ENCODE measurements around the gene GPHA2.

GPHA2 gene

DNA sequence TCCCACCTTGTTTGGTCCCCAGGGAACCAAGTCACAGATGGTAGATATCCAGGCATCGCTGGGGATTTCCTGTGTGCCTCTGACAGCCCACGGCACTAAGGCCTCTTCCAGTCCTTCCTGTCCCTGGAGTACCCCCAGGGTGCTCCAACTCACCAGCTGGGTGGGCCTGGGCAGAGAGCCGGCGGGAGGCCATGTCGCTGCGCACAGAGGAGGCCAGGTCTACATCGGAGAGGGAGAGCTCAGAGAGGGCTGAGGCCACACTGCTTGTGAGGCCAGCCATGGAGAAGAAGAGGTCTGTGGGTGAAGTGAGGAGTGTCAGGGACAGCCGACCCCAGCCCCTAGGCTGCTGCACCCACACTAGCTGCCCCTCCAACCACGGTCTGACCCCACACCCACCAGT lies 24.0 kb downstream of the GPHA2 start:
- in situ Hi-C loops (cut with MboI; ENCODE audit: low sequenced_read_pairs) = no loop called here

DNA sequence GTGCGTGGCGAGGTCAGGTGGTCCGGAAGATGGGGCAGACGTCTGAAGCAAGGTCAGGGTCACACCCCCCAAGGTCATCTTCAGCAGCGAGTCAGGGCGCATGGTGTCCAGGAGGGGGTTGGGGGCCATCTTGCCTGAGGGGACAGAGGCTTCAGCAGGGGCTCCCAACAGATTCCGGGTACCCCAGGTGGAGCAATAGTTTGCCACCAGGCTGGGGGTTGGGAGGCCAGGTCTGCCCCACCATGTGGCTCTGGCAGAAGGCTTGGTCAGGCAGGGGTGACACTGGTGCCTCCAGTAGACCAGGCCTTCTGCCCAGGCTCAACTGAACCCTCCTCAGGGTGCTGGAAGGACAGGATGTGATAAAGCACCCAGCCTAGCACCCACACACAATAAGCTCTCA lies 24.6 kb downstream of the GPHA2 start:
- in situ Hi-C loops (cut with MboI; ENCODE audit: low sequenced_read_pairs) = no loop called here

DNA sequence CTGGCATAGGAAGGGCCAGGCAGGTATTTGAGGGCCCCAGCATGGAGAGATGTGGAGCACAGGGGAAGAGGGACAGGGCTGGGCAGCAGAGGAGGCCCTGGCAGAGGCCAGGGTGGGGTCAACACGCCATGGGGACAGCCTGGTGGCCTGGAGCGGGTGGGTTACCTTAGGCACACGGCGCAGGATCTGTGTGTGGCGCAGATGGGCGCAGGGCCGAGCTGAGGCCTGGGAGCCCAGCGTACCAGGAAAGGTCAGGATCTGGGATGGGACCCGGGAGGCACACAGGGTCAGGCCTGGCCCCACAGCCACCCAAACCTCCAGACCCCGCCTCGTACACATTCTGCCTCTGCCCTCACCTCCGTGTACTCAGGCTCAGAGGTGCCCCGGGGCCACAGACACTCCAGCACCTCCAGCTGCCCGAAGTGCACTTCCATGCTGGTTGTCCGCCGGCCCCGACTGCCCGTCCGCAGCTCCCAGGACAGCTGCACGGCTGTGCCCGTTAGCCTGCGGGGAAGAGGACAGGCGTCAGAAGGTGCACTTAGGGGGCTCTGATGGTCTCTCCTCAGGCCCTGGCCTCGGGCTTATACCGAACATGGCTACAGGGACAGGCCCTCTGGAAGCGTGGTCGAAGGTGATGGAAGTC lies 25.1 kb downstream of the GPHA2 start:
- in situ Hi-C loops (cut with MboI; ENCODE audit: low sequenced_read_pairs) = no loop called here

DNA sequence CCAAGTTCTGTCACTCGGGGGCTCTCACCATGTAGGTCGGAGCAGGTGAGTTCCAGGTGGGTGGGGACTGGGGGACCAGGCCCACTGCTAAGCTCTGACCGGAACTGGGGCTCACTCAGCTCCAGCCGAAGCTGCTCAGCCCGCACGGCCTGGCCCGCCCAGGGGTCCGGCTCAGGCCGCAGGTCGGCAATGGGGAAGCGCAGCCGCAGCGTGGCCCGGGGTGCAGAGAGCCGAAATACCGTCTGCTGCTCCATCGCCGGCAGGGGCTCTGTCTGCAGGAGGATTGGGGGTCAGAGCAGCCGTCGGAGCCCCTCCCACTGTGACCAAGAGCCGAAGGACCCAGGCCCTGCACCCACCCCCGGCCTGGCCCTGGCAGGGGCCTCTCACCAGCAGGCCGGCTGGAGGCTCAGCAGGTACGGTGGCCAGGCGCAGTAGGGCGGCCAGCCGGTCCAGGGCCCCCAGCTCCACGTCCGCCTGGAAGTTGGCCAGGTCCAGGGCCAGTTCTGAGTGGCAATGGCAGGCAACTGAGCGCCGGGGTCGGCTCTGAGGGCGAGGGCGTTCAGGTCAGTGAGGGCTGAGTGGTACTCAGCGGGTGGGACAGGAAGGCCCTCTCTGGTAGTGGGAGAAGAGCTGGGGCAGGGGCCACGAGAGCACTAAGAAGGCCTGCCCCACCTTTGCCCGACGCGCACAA lies 25.9 kb downstream of the GPHA2 start:
- in situ Hi-C loops (cut with MboI; ENCODE audit: low sequenced_read_pairs) = no loop called here

DNA sequence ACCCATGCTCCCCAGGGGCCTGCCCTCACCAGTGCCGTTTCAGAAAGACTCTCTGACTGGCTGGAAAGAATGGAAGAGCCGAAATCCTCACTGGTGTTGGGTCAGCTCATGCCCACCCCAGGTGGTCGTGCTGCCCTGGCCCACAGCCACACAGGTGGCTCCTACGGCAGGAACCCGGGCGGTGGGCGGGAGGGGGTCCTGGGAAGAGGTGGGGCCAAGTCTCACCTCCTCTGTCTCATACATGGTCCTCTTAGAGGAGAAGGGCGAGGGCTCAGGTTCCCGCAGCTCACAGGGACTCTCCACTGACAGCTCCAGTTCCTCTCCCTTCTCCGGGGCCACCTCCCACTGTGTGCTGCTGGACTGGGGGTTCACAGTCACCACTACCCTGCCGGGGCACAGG lies 26.9 kb downstream of the GPHA2 start:
- in situ Hi-C loops (cut with MboI; ENCODE audit: low sequenced_read_pairs) = no loop called here

DNA sequence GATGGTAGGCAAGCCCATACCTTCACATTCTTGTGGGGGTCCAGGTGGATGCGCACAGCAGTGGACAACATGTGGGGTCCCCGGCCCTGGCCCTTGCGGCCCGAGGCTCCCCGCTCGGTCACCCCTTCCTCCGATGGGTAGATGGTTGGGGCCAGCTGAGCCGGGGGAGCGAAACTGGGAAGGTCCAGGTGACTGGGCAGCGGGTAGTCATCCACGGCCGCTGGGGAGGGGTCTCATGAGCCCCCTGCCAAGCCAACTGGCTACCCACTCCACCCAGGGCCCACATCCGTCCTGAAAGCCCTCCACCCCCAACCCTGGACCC lies 29.4 kb downstream of the GPHA2 start:
- in situ Hi-C loops (cut with MboI; ENCODE audit: low sequenced_read_pairs) = no loop called here

DNA sequence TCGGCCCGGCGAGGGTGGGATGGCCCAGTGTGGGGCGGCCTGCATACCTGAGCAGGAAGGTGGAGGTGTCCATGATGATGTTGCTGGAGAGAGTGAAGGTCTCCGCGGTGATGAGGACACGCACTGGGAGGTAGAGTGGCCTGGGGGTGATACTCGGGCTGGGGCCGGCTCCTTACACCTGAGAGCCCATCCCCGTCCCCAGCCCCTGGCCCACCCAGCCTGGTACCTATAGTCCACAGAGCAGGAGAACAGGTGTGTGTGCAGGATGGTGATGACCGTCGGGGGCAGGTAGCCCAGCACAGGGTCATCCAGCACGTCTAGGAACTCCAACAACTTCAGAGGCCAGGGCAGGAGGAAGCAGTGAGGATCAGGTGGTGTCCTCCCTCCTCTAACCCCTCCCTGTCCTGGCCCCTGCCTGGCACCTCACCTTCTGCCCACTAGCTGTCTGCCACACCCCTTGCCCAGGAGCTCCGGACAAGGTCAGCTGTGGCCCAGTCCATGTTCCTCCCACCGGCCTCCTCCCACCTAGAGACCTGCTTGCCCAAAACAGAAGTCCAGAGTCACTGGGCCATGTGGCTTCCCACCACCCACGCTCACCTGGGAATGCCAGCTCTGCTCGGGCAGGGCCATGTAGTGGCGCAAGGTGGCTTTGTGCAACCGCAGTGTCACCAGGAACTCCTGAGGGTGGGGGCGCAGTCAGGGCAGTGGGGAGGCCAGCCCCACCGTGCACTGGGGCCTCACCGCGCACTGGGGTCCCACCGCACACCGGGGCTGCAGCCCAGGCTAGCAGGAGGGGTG lies 30.0 kb downstream of the GPHA2 start:
- in situ Hi-C loops (cut with MboI; ENCODE audit: low sequenced_read_pairs) = no loop called here

DNA sequence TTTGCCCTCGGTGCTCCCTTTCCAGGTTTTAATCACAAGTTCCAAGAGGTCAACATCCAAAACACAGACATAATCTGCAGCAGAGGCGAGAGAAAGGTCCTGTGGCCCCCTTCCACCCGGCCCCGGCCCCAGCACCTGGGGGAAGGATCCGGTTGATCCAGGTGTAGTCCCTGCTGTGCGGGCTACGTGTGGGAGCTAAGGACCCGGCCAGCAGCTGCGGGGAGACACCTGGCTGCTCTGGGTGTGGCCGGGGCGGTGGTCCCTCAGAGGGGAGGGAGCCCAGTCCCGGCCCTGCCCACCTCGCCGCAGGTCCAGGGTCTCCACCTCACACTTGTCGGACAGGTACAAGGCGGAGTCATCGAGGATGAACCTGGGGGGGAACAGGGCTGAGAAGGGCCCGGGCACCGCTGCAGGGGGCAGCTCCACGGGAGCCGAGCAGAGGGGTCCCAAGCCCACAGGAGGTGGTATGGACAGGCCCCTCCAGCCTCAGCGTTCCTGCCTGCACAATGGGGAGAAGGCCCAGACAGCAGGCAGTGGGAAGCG lies 32.3 kb downstream of the GPHA2 start:
- in situ Hi-C loops (cut with MboI; ENCODE audit: low sequenced_read_pairs) = no loop called here

DNA sequence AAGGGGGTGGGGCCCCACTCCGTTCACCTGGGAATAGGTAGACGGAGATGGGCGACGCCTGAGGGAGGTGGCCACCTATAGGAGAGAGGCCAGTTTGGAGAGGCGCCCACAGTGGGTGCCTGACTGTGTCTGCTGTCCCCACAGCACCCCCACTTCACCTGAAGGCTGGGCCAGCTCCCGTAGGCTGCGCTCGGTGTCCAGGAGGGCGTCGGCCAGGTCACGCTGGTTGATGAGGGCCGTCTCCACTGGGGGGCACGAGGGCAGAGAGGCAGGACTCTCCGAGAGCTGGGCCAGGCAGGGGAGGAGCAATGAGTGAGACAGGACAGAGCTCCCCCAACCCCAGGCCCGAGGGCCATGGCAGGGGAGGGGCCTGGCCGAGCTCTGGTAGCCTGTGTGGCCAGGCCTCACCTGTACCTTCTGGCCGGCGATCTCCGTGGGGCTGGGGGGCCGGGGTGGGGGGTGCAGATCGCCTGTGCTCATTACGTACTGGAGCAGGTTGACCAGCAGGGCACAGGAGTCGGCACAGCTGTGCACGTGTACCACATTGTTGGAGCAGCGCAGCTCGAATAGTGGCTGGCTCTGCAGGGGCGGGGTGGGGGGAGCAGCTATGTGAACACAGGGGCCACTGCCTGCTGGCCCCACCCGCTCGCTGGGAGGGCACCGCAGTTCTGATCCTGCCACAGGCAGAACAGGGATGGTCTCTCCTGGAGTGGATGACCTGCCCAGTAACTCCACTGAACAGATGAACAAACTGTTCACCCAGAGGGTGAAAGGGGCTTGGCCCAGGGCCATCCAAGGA lies 33.4 kb downstream of the GPHA2 start:
- in situ Hi-C loops (cut with MboI; ENCODE audit: low sequenced_read_pairs) = no loop called here

DNA sequence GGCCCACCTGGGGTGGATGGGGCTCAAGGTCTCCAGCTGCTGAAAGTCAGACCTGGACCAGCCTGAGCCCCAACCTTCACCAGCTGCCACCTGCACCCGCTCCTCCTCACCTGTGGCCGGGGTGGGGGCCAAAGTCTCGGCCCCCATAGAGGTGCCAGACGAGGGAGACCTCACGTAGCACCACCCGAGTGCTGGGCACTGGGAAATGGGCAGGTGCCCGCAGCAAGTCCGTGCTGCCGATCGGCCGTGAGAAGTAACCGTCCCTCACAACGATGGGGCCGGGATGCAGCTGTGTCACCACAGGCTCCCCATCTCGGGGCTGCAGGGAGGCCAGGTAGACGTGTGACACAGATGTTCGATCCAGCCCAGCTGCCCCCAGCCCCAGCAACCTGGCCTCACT lies 34.9 kb downstream of the GPHA2 start:
- in situ Hi-C loops (cut with MboI; ENCODE audit: low sequenced_read_pairs) = no loop called here

DNA sequence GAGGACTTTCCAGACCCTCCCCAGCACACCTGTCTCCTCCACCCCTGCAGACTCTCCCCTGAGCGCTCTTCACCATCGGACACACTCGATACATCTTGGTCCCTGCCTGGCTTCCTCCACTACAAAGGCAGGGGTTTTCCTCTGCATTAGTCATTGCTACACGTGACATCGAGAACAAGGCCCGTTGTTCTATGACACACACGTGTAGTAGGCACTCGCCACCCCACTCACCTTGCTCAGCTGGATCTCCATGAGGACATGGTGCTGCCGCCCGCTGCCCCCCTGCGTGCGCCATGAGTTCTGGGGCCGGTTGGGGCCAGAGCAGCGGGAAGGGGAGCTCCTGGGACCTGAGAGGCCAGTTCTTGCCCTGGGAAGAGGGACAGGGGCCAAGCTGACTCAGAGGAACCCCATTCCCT lies 35.4 kb downstream of the GPHA2 start:
- in situ Hi-C loops (cut with MboI; ENCODE audit: low sequenced_read_pairs) = no loop called here

DNA sequence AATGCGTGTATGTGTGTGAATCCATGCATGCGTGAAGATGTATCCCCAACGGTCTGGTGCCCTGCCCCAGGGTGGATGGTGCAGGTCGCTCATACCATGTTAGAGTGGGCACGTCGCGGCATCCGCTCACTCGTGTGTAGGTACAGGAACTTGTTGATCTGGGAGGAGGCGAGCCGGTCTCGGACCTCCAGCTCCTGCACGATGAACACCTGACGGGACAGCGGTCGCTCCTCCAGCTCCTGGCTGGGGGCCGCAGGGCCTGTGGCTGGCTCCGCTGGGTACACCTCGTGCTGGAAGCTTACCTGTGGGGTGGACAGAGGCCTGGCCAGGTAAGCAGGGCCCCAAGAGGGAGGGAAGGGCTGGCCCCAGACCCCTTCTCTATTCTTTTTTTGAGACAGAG lies 37.2 kb downstream of the GPHA2 start:
- in situ Hi-C loops (cut with MboI; ENCODE audit: low sequenced_read_pairs) = no loop called here

DNA sequence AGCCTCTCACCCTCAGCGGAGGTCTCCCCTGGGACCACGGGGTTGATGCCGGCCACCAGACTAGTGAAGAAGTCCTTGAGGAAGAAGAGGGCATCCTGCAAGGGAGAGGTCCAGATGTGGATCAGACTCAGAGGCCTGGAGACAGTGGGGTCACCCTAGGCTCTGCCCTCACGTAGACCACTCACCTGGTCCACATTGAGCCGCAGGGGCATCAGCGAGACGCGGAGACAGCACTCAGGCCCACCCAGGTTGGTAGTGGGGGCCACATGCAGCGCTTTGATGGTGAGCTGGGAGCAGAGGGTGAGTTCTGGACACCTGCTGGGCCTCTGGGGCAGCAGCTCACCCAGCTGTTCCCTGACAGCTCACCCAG lies 37.6 kb downstream of the GPHA2 start:
- in situ Hi-C loops (cut with MboI; ENCODE audit: low sequenced_read_pairs) = no loop called here

DNA sequence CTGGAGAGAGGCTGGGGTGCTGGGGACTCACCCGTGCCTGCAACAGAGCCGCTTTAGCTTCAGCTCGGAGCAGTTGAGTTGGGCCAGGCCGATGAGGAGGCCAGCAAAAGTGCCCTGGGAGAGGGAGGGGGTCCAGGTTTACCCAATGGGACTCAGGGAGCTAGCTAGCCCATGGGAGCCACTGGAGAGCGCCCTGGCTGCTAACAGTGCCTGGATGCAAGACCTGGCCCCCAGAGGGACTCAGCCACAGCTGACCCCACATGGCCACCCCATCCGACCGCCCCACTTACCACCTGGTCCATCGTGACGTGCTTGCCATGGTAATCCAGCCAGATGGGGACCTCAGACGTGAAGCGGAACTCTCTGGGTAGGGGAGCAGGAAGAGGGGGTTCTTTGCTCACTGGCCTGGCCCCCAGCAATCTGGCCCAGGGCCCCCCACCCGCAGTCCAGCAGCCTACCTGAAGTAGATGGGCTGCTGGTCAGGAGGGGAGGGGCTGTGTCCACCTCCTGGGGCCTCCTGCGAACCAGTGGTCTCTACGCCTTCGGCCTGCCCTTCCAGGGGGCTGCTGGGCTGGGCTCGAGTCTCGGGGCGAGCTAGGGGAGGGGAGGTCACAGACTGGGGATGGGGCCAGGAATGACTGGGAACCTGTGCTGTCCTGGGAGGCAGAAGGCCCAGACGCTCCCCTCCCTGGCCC lies 38.2 kb downstream of the GPHA2 start:
- in situ Hi-C loops (cut with MboI; ENCODE audit: low sequenced_read_pairs) = no loop called here

DNA sequence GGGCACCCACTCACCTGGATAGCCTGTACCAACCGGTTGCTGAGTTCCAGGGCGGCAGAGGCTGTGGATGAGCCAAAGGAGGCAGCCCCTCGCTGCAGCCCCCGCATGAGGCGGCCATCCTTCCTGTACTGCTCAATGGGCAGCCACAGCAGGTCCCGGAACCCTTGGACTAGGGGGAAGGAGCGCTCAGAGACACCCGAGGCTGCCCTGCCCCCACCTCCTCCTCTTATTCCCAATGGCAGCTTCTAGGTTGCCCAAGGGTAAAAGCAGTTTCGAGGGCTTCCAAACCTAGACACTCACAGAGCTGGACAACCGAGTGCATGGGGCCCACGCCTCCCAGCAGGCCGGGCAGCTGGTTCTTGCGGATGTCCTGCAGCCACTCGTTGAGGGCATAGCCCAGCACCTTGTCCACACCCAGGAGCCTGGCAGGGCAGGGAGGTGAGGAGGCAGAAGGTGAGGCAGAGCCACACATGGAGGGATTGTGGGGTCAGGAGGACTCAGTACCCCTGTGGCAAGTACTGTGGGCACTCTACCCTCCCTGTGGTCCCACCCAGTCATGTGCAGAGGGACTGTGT lies 39.2 kb downstream of the GPHA2 start:
- in situ Hi-C loops (cut with MboI; ENCODE audit: low sequenced_read_pairs) = no loop called here

DNA sequence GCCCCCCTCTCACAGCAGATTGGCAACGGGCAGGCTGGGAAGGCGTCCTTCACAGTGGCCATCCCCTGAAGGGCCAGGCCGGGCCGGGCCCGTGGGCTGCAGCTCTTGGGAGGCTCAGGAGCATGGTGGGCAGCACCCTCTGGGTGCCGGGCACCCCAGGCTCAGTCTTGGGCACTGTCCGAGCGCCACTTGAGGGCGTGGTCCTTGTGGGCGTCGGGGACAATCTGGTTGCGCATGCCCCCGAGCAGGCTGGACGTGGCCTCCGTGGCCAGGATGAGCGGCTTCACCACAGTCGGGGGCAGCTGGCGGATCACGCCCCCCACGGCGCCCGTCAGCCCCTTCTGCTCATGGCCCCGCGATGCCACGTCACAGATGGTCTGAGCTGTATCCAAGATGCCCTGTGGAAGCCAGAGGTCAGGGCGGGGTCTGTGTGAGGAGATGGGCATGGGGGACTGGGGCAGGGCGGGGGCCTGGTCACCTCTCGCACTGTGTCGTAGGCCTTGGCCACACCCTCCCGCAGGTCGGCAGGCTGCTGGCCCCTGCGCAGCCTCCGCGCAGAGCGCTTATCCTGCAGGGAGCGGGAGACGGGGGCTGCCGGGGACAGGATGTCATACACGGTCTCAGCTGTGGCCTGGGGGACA lies 40.8 kb downstream of the GPHA2 start:
- in situ Hi-C loops (cut with MboI; ENCODE audit: low sequenced_read_pairs) = loop anchor here (5.0 kb wide), 1 partner anchor 48 kb away; no protein-coding TSS in a partner anchor

DNA sequence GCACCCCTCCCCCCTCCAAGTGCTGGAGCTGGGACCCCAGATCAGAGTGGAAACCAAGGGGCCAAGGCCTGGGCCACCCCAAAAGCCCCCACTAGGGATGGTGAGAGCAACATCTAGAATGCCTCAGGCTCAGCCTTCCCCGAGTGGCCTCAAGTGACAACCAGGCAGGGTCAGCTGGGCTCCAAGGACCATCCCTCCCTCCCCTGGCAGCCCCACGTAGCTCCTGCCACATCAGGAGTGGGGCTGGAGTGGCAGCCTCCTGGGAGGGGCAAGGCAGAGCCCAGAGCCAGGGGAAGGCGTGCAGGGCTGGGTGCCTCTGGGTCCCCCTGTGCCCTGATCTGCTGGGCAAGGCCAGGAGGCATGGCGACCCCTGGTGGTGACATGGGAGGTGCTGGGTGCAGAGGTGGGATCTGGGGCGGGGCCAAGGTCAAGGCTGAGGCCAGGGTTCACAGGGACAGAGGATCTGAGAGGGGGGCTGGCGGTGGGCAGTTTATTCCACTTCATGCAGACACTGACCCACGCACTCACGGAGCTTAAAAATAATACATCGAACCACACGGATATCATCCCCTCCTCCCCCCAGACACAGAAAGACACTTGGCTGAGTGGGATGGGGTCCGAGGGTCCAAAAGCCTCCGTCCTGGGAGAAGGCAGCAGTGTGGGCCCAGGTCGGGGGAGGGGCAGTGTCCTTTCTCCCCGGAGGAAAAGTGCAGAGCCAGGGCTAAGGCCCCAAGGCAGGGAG lies 41.5 kb downstream of the GPHA2 start:
- in situ Hi-C loops (cut with MboI; ENCODE audit: low sequenced_read_pairs) = loop anchor here (5.0 kb wide), 1 partner anchor 47 kb away; no protein-coding TSS in a partner anchor

DNA sequence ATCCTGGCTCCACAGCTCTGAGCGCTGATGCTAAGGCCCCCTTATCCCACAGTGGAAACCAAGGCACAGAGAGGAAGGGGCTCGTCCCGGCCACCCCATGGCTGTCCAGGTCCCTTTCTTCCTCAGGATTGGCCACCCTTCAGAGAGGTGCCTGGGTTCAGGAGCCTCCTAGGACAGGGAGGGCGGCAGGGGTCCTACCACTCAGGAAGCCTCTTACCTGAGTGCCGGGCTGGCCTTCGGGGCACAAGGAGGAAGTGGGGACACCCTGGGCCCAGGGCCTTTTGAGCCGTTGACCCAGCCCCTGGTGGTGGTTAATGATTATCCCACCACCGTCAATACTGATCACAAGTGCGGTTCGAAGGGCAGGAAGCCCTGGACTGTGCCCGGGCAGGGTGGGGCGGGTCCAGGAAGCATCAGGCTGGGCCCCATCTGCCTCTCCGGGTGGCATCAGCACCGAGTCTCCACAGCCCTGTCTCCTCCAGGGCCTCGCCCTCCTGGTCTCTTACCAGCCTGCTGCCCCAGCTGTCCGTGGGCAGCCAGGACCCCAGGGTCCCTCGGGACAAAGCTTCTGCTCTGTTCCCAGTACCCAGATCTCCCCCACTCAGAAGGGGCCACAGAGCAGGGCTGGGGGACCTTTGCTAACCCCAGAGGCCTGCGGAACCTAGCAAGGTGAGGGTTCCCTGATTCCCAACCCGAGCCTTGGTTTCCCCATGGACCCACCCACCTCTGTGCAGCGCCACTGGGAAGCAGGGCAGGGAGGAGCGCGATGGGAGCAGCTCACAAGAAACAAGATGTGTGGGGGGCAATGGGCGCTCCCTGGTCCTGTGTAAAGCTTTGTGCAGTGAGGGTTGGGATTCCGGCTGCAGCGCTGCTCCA lies 42.3 kb downstream of the GPHA2 start:
- in situ Hi-C loops (cut with MboI; ENCODE audit: low sequenced_read_pairs) = loop anchor here (5.0 kb wide), 1 partner anchor 46 kb away; no protein-coding TSS in a partner anchor
